Cerebellar cortex (tissue), 1 donor: ENCODE results near the gene RBM18.

Experiments used
- DNase-seq: peaks from one replicate; pipeline ENCODE4 v3.0.0-alpha.2; 2015; ENCODE audit warnings: low spot score

Gene RBM18

GRCh38 chr9:122264360-122265148, at the start of gene RBM18, which contains the start of gene MRRF:
Gene RBM18 (minus strand): TSS chr9:122264840. CDS start chr9:122261492, 3,348 bp downstream.
Gene MRRF (plus strand): TSS chr9:122264882. CDS start chr9:122270892, 6,010 bp downstream.
- DNase-seq = peak; percentile 91

GRCh38 chr9:122314165-122314564, 49.5 kb upstream of the RBM18 start:
- DNase-seq = no peak

- no peak for DNase-seq
Measured at GRCh38 chr9:122309861-122310260, 45.2 kb upstream of the RBM18 start.

GRCh38 chr9:122307925-122308324, 43.3 kb upstream of the RBM18 start:
- DNase-seq = no peak

GRCh38 chr9:122307061-122307460, 42.4 kb upstream of the RBM18 start:
- no peak for DNase-seq

DNA sequence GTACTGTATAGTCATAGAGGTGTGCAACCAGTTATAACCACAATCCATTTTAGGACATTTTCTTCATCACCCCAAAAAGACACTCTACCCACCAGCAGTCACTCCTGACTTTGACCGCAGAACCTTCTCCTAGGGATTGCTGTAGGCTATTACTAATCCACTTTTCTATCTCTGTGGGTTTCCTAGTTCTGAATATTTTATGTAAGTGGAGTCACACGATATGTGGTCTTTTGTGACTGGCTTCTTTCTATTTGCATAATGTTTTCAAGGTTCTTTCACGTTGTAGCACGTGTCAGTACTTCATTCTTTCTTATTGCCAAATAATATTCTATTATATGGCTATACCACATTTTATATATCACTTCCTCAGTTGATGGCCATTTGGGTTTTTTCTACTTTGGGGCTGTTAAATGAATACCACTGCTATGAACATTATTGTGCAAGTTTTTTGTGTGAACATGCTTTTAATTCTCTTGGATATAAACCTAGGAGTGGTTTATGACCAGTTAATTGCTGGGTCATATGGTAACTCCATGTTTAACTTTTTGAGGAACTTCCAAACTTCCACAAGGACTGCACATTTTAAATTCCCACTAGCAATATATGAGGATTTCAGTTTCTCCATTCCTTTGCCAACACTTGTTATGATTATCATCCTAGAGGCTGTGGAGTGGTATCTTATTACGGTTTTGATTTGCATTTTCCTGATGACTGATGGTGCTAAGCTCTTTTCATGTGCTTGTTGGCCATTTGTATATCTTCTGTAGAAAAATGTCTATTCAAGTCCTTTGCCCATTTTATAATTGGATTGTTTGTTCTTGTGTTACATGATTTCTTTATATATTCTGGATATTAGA, 37.8 kb upstream of the RBM18 start:
- no peak for DNase-seq

DNA sequence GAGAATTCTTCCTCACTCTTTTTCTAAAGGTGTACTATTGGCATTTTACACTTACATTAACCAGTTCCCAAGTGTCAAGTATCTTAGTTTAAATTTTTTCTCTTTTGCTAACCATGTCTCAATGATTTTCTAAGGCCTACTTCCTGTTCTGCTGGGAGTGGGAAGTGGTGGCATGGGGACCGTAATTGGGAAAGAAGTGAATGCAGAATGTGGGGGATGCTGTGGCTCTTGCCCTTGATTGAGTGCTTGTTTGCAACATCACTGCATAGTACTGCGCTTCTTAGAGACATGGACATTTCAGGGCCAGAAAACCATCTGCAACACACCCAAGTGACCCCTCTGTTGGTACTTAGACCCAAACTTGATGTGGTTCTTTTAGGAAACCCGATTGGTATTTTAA, 32.9 kb upstream of the RBM18 start:
- no peak for DNase-seq

GRCh38 chr9:122294531-122294930, 29.9 kb upstream of the RBM18 start:
- no peak for DNase-seq

- DNase-seq = no peak
Measured at GRCh38 chr9:122291458-122291857, 26.8 kb upstream of the RBM18 start.

- DNase-seq = no peak
Measured at GRCh38 chr9:122287214-122287720, 22.6 kb upstream of the RBM18 start.

GRCh38 chr9:122286764-122287163, 22.1 kb upstream of the RBM18 start:
- DNase-seq = no peak

DNA sequence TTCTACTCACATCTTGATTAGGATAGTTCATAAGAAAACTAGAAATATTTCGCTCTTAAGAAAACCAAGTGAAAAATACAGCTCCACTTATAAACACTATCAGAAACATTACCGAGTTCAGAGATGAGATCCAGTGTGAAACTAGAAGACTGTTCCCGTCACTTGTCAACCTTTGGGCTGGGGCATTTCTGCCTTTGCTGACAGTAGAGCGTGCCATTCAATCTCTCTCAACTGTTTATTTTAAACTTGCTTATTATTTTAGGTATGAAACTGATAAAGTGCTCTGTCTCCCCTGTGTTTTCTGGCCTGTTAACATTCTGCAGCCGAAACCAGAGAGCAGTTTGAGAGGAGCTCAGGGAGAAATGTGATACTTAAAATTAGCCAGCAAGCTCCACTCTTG, 16.7 kb upstream of the RBM18 start:
- no peak for DNase-seq

DNA sequence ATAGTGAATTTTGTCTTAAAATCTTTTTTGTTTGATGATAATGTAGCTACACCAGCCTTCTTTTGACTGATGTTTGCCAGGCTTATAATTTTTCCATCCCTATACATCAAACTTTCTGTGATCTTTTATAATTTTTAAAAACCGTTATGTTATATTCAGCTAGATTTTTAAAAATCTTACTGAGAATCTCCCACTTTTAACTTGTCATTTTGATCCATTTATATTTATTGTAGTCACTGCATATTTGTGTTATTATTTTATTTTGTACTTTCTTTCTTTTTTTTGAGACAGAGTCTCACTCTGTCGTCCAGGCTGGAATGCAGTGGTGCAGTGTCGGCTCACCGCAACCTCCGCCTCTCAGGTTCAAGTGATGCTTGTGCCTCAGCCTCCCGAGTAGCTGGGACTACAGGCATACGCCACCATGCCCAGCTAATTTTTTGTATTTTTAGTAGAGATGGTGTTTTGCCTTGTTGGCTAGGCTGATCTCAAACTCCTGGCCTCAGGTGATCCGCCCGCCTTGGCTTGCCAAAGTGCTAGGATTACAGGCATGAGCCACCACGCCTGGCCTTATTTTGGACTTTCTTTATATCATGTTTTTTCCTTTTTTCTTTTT, 12.8 kb upstream of the RBM18 start:
- DNase-seq = no peak

- DNase-seq = no peak
Measured at GRCh38 chr9:122276096-122276495, 11.5 kb upstream of the RBM18 start.

DNA sequence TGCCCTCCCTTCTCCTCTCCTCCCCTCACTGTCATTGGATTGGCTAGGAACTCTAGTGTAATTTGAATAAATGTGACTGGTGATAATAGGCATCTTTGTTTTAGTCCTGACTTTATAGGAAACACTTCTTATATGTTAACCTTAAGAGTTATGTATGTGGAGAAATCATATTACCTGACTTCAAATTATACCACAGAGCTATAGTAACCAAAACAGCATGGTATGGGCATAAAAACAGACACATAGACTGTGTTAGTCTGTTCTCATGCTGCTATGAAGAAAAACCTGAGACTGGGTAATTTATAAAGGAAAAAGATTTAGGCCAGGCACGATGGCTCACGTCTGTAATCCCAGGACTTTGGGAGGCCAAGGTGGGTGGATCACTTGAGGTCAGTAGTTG, 9.4 kb upstream of the RBM18 start:
- no peak for DNase-seq

DNA sequence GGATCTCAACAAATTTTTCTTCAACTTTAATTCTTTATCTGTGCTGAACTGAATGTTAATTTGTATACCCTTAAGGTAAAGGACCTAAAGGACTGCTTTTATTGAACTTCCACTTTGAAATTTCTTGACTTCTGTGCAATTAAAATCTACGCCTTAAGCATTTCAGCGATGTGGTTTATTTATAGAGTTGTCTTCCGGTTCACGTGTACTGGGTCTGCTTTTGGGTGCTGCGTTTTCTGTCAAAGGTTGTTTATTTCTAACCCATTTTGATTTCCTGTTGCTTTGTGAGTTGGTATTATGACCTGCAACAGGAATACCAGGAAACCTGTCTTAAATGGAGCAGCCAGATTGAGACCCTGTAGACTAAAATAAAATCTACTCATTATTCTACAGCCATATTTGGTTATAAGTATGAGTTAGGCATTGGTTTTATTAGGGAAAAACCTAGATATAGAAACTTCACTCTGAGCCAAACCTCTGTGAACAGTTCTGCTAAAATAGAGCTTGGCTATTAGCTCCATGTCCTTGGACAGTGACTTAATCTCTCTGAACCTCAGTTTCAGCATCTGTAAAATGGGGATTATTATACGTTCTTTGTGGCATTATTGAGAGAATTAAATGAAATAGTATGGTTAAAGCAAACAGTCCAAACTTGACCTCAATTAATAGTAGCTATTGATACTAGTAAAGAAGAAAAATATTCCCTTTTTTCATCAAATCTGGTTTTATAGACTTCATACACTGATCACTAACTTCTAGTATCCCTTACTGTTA, 3.6 kb upstream of the RBM18 start:
- DNase-seq = no peak

DNA sequence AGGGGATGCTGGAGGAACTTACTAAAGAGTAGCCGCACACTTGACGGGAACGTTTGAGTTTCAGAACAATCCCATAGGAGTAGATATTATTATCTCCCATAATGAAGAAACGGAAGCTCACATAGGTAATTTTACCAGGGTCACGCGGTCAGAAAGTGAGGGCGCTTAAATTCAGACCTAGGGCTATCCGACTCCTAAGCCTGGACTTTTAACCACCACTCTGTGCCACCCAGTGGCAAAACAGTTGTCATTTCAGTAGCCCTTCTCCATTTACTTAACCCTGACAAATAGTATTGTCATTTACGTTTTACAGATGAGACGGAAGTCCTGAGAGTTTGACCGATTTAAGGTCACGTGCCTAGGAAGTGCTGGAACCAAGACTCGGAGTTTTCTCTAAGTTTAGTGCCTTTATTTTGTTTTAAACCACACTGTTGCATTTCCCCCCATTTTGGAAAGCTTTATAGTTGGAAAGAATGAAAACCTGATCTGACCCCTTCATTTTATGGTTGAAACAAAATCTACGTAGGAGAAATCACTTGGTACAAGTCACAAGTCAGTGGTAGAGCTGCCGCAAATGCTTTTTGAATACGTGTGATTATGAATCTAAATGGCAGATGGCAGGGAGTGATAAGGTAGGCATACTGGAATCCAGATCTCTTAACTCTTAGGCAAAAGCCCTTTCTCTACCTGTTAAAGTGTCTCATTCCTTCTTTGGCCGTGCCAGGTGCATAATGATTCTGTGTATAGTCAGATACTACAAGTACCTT, 692 bp upstream of the RBM18 start:
- DNase-seq = no peak

GRCh38 chr9:122263699-122264349, 816 bp downstream of the RBM18 start:
- DNase-seq = peak; percentile 12

DNA sequence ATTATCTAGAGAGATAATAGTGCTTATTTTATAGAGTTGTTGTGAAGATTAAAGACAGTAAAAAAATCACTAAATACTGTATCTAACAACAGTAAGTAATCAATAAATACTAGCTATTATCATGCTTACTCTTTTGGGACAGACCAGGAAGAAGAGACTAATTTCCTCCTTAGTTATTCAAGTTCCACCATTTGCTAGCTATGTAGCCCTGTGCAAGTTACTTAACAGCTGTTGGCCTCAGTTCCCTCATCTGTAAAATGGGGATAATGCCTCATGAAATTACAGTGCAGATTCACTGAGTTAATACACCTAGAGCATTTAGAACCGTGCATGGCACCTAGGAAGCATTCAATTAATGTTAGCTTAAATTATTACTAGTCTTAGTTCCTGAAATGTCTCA, 2.6 kb downstream of the RBM18 start:
- no peak for DNase-seq

DNA sequence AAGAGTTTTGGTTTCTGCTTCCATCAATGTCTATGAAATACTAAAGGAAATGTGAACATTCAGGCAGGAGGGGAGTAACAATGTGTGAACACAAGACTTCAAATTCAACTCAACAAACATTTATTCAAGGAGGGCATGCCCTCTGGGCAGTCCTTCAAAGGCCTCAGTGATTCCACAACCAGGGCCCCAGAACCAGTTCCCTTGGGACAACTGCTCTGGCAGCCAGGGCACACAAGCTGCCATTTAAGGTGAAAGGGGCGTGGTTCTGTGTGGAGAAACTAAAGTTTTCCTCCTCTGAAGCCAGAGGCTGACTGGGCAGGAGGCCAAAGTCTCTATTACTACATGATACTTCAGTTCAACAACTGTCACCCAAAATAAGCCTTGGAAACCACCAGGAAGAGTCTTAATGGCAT, 3.2 kb downstream of the RBM18 start:
- DNase-seq = no peak
